ENCODE measurements around the gene MPHOSPH9.

The MPHOSPH9 gene, protein sequence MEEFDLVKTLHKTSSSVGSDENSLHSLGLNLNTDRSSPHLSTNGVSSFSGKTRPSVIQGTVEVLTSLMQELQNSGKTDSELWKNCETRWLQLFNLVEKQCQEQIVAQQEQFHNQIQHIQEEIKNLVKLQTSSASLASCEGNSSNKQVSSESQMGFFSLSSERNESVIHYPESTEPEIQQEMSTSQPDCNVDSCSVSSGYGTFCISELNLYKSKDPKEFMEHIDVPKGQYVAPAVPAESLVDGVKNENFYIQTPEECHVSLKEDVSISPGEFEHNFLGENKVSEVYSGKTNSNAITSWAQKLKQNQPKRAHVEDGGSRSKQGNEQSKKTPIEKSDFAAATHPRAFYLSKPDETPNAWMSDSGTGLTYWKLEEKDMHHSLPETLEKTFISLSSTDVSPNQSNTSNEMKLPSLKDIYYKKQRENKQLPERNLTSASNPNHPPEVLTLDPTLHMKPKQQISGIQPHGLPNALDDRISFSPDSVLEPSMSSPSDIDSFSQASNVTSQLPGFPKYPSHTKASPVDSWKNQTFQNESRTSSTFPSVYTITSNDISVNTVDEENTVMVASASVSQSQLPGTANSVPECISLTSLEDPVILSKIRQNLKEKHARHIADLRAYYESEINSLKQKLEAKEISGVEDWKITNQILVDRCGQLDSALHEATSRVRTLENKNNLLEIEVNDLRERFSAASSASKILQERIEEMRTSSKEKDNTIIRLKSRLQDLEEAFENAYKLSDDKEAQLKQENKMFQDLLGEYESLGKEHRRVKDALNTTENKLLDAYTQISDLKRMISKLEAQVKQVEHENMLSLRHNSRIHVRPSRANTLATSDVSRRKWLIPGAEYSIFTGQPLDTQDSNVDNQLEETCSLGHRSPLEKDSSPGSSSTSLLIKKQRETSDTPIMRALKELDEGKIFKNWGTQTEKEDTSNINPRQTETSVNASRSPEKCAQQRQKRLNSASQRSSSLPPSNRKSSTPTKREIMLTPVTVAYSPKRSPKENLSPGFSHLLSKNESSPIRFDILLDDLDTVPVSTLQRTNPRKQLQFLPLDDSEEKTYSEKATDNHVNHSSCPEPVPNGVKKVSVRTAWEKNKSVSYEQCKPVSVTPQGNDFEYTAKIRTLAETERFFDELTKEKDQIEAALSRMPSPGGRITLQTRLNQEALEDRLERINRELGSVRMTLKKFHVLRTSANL

DNA sequence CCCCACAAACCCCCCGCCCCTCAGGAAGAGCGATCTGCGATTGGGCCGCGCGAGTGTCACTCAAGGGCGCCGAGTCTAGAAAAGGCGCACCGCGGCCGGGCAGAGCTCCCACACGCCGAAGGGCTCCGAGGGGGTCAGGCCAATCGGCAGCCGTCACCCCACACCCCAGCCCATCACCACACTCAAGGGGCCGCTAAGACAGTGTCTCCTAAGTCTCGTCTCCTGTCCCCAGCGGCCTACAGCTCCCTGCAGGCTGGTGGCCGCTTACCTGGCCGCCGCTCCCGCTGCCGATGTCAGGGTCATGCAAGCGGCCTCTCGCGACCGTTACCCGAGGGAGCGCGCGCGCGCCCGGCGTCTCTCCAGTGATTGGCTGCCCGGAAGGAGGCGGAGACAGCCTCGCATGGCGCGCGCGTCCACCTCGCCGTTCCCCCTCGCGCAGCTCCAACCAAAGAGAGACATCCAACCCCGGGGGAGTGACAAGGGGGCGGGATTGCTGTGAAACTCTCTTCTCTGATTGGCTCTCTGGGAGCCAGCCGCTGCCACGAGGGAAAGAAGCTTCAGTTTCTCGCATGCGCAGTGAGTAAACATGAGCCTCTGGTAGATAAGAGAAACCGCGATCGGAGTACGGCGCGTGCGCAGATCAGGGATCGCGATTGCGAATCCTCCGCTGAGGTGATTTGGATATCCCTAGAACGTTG, at the start of gene MPHOSPH9, which contains the start of gene MTRFR:
MPHOSPH9 (minus strand) TSS at position 335 of the 698 bp plus-strand sequence. CDS start 2,777 bp downstream, outside the sequence.
MTRFR (plus strand) TSS at position 630 of the 698 bp plus-strand sequence. CDS start 20,239 bp downstream, outside the sequence.
- H3K4me3 Mint-ChIP-seq: peak within 1 kb of the TSS; percentile 95
- H3K27ac Mint-ChIP-seq: peak within 1 kb of the TSS; percentile 91
- H3K9me3 Mint-ChIP-seq: no peaks in the 10 kb centered on the region
- no peaks in the 10 kb centered on the region for H3K27me3 Mint-ChIP-seq (ENCODE audit: low read depth)
- H3K36me3 Mint-ChIP-seq (ENCODE audit: low read depth): peaks cover 27% of the 10 kb centered on the region
- peaks cover 53% of the 10 kb centered on the region for H3K4me1 Mint-ChIP-seq (ENCODE audit: low read depth)

GRCh38 chr12:123282111-123282510, 49.2 kb upstream of the MPHOSPH9 start:
- Mint-ChIP-seq H3K27ac (no peak overlapping the region), H3K4me3 (no peak overlapping the region), H3K9me3 (no peaks in the 10 kb centered on the region), H3K27me3 (ENCODE audit: low read depth) (no peaks in the 10 kb centered on the region), H3K36me3 (ENCODE audit: low read depth) (no peaks in the 10 kb centered on the region), H3K4me1 (ENCODE audit: low read depth) (peaks cover 6% of the 10 kb centered on the region)

DNA sequence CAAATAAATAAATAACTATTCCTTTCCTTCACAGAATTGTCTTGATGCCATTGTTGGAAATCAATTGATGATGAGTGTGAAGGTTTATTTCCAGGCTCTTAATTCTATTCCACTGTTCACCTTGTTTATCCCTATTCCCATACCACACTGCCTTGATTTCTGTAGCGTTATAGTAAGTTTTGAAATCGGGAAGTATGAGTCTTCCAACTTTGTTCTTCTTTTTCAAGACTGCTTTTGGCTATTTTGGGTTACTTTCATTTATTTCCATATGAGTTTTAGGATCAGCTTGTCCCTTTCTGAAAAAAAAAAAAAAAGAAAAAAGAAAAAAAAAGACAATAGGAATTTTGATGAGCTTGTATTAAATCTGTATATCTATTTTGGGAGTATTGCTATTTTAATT, 48.0 kb upstream of the MPHOSPH9 start:
- H3K36me3 Mint-ChIP-seq (ENCODE audit: low read depth): no peaks in the 10 kb centered on the region
- no peak overlapping the region for H3K4me3 Mint-ChIP-seq
- no peaks in the 10 kb centered on the region for H3K9me3 Mint-ChIP-seq
- H3K27me3 Mint-ChIP-seq (ENCODE audit: low read depth): no peaks in the 10 kb centered on the region
- no peak overlapping the region for H3K27ac Mint-ChIP-seq
- H3K4me1 Mint-ChIP-seq (ENCODE audit: low read depth): peaks cover 6% of the 10 kb centered on the region

GRCh38 chr12:123278101-123278627, 45.2 kb upstream of the MPHOSPH9 start:
- no peaks in the 10 kb centered on the region for H3K36me3 Mint-ChIP-seq (ENCODE audit: low read depth)
- no peaks in the 10 kb centered on the region for H3K27me3 Mint-ChIP-seq (ENCODE audit: low read depth)
- H3K4me1 Mint-ChIP-seq (ENCODE audit: low read depth): peaks cover 8% of the 10 kb centered on the region
- H3K4me3 Mint-ChIP-seq: peak overlapping the region; percentile 2
- H3K9me3 Mint-ChIP-seq: no peaks in the 10 kb centered on the region
- peak overlapping the region; percentile 85 for H3K27ac Mint-ChIP-seq

DNA sequence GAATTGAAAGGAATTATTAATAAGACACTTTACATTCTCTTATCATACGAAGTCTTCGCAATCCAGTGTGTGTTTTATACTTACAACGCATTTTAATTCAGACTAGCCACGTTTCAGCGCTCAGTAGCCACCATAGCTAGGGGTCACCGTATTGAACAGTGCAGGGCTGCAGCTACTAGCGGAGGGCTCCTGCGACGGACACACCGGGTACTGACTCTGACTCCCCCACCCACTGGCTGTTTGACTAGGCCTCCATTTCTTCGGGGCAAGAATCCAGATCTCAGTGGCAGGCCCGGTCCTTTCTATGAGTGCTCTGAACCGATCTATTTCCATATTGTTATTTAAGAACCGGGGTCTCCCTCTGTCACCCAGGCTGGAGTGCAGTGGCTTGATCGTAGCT, 40.2 kb upstream of the MPHOSPH9 start:
- H3K36me3 Mint-ChIP-seq (ENCODE audit: low read depth): no peaks in the 10 kb centered on the region
- H3K9me3 Mint-ChIP-seq: no peaks in the 10 kb centered on the region
- H3K27ac Mint-ChIP-seq: no peak overlapping the region
- H3K4me3 Mint-ChIP-seq: peak overlapping the region; percentile 28
- H3K27me3 Mint-ChIP-seq (ENCODE audit: low read depth): no peaks in the 10 kb centered on the region
- H3K4me1 Mint-ChIP-seq (ENCODE audit: low read depth): peaks cover 20% of the 10 kb centered on the region

- H3K36me3 Mint-ChIP-seq (ENCODE audit: low read depth): no peaks in the 10 kb centered on the region
- H3K9me3 Mint-ChIP-seq: no peaks in the 10 kb centered on the region
- H3K27me3 Mint-ChIP-seq (ENCODE audit: low read depth): no peaks in the 10 kb centered on the region
- H3K4me3 Mint-ChIP-seq: no peak overlapping the region
- H3K4me1 Mint-ChIP-seq (ENCODE audit: low read depth): peaks cover 18% of the 10 kb centered on the region
- H3K27ac Mint-ChIP-seq: no peak overlapping the region
Measured at GRCh38 chr12:123271001-123271668, 38.2 kb upstream of the MPHOSPH9 start.

DNA sequence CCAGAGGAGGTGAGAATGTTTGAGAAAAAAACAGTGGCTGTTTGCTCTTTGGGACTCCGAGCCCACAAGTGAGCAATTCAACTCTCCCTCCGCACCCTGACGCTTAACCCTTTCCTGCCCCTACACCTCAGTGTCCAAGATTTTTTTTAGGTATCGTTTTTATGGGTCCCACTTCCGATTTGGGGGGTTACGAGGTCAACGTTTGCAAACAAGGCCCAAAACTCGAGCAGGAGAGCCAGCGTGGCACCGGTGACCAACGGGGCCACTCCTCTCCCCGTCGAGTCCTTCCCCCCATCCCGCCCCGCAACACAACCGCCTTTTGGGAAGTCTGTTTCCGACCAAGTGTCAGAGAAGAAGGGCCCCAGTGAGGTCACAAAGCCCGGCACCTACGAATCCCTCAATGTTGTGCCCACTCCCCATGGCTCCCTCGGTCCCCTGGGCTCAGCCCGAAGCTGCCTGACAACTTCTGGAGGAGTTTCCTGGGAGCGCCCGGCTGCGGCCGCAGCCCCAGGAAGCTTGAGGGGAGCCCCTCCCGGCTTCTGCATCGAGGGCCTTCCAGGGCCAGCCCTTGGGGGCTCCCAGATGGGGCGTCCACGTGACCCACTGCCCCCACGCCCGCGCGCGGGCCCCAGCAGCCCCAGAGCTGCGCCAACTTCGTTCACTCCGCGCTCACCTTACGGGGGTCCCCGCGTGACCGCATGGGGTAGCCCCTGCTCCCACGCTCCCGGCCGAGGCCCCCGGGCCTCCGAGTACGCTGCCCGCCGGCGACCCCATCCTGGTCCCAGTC, 37.5 kb upstream of the MPHOSPH9 start:
- Mint-ChIP-seq H3K4me1 (ENCODE audit: low read depth) (peaks cover 18% of the 10 kb centered on the region), H3K27me3 (ENCODE audit: low read depth) (no peaks in the 10 kb centered on the region), H3K36me3 (ENCODE audit: low read depth) (no peaks in the 10 kb centered on the region), H3K4me3 (peak overlapping the region; percentile 80), H3K27ac (peak overlapping the region; percentile 71), H3K9me3 (no peaks in the 10 kb centered on the region)

GRCh38 chr12:123269896-123270213, 36.9 kb upstream of the MPHOSPH9 start:
- no peaks in the 10 kb centered on the region for H3K9me3 Mint-ChIP-seq
- peak overlapping the region; percentile 71 for H3K27ac Mint-ChIP-seq
- no peaks in the 10 kb centered on the region for H3K36me3 Mint-ChIP-seq (ENCODE audit: low read depth)
- H3K27me3 Mint-ChIP-seq (ENCODE audit: low read depth): no peaks in the 10 kb centered on the region
- peak overlapping the region; percentile 80 for H3K4me3 Mint-ChIP-seq
- H3K4me1 Mint-ChIP-seq (ENCODE audit: low read depth): peaks cover 18% of the 10 kb centered on the region

DNA sequence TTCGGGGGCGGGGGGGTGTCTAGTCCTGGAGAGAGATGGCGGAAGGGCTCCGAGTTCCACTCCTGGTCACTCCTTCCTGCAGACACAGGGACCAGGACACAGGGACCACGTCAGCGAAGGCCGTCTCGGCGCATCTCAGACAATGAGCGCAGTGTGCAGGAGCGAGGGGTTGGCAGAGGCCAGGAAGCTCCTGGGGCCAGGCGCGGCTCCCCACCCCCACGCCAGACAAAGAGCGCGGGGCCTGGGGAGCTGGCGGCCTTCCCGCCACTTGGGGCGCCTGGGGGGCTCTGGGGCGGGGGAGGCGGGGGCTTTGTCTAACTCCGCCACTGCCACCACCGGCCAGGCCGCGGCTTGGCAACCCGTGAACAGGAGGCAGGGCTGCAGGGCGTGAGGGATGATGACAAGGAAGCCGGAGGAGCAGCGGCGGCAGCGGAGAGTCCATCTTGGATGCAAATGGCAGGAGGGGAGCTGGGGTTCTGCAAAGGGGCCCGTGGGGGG, 36.5 kb upstream of the MPHOSPH9 start:
- no peaks in the 10 kb centered on the region for H3K27me3 Mint-ChIP-seq (ENCODE audit: low read depth)
- peaks cover 18% of the 10 kb centered on the region for H3K4me1 Mint-ChIP-seq (ENCODE audit: low read depth)
- no peaks in the 10 kb centered on the region for H3K9me3 Mint-ChIP-seq
- no peaks in the 10 kb centered on the region for H3K36me3 Mint-ChIP-seq (ENCODE audit: low read depth)
- peak overlapping the region; percentile 80 for H3K4me3 Mint-ChIP-seq
- H3K27ac Mint-ChIP-seq: peak overlapping the region; percentile 57

DNA sequence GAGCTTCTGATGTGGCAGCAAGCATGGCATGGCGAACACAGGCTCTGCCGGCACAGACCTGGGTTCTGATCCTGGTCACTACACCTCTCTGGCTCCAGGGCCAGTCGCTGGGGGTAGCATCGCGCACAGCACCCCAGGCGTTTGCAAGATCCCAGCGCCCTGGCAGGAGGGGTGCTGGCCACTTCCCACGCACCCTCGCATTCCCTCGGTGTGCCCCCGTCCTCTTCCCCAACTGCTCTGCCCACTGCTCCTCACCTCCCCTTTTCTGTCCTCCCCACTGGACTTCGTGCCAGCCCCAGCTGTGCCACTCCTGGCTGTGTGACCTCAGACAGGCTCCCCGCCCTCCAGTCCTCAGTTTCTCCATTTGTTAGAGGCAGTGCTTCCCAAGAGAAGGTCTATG, 35.9 kb upstream of the MPHOSPH9 start:
- Mint-ChIP-seq H3K27me3 (ENCODE audit: low read depth) (no peaks in the 10 kb centered on the region), H3K4me3 (peak overlapping the region; percentile 51)

DNA sequence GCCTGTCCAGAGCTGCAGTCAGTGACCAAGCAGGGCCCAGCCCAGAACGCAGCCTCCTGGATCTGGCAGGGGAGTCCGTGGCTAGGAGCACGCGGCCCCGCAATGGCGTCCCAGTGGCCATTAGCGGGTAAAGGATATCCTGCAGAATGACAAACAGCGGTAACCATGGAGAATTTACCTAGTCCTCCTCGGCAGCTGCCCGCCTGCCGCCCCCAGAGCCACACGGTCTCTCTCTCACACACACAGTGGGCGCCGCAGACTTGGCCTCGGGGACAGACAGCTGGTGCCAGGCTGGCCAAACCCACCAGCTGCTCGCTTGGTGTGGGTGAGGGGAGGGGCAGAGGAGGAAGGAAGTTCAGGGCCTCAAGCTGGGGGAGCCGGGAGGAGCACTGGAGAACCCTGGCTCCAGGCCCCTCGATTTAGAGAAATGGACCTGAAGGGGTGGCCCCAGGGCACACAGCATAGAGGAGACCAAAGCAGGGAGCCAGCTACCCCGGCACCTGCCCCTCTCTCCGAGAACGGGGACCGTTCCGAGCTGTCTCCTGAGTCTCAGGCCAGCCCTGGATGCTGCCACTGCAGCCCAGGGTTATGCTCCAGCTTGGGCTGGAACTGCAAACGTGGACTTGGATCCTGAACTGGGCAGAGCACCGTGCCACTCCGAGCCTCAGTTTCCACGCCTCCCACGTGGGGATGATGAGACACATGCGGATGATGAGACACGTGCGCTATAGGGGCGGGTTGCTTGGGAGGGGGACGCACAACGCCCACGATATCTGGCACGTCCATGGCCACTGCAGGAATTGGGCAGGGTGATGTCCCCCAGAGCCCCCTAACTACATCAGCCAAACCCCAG, 35.3 kb upstream of the MPHOSPH9 start:
- Mint-ChIP-seq H3K4me1 (ENCODE audit: low read depth) (peaks cover 16% of the 10 kb centered on the region), H3K4me3 (peak overlapping the region; percentile 42), H3K27me3 (ENCODE audit: low read depth) (no peaks in the 10 kb centered on the region), H3K36me3 (ENCODE audit: low read depth) (no peaks in the 10 kb centered on the region), H3K9me3 (no peaks in the 10 kb centered on the region), H3K27ac (no peak overlapping the region)

More for the DNA sequence above, 35.9 kb upstream of the MPHOSPH9 start:
- peaks cover 18% of the 10 kb centered on the region for H3K4me1 Mint-ChIP-seq (ENCODE audit: low read depth)
- H3K36me3 Mint-ChIP-seq (ENCODE audit: low read depth): no peaks in the 10 kb centered on the region
- no peak overlapping the region for H3K27ac Mint-ChIP-seq
- H3K9me3 Mint-ChIP-seq: no peaks in the 10 kb centered on the region

GRCh38 chr12:123267335-123267920, 34.5 kb upstream of the MPHOSPH9 start:
- Mint-ChIP-seq H3K36me3 (ENCODE audit: low read depth) (no peaks in the 10 kb centered on the region), H3K27ac (no peak overlapping the region), H3K27me3 (ENCODE audit: low read depth) (no peaks in the 10 kb centered on the region)

More at GRCh38 chr12:123267335-123267920, 34.5 kb upstream of the MPHOSPH9 start:
- no peak overlapping the region for H3K4me3 Mint-ChIP-seq
- peaks cover 14% of the 10 kb centered on the region for H3K4me1 Mint-ChIP-seq (ENCODE audit: low read depth)
- H3K9me3 Mint-ChIP-seq: no peaks in the 10 kb centered on the region

All from T-helper 1 cell treated with Interleukin-12 subunit alpha and Interleukin-12 subunit beta and Interleukin-4 antibody, amounts not matched to agents 30 μg/mL and 1 μg/mL, for 36 hours (primary cell).